Activated CD4-positive, alpha-beta T cell treated with anti-CD3 and anti-CD28 coated beads, Interleukin-2, amount 10 ng/mL, durations not matched to agents 7 days and 5 days (primary cell): ENCODE data around the gene LRTM2. TPM values are rescaled to one million over a fixed set of nuclear protein-coding genes. Genes with fewer than 3 reads are reported as not detected.

Experiments
- CTCF ChIA-PET: fragments of 350-600 bp; sonication (Branson Sonifier 250); formaldehyde crosslinking; loops from one replicate; lab custom pipeline; 2021; ENCODE audit warnings: antibody characterized with exemption; lab: Charles Lee
- POLR2A ChIA-PET: fragments of 350-600 bp; sonication (Branson Sonifier 250); formaldehyde crosslinking; loops from one replicate; lab custom pipeline; 2021; ENCODE audit warnings: antibody characterized with exemption; lab: Charles Lee
- DNase-seq: peaks from one replicate; pipeline ENCODE4 v3.0.0-alpha.2; 2020
- H3K27ac Mint-ChIP-seq: one replicate; pipeline ENCODE4 v1.8.0; 2021; ENCODE audit warnings: mild to moderate bottlenecking, moderate library complexity, mixed read lengths
- H3K27me3 Mint-ChIP-seq: one replicate; pipeline ENCODE4 v1.8.0; 2021; ENCODE audit warnings: mixed read lengths
- H3K36me3 Mint-ChIP-seq: one replicate; pipeline ENCODE4 v1.8.0; 2021; ENCODE audit warnings: low read depth, mixed read lengths
- H3K4me1 Mint-ChIP-seq: one replicate; pipeline ENCODE4 v1.8.0; 2021; ENCODE audit warnings: mixed read lengths
- H3K4me3 Mint-ChIP-seq: one replicate; pipeline ENCODE4 v1.8.0; 2021; ENCODE audit warnings: mild to moderate bottlenecking, moderate library complexity, mixed read lengths
- H3K9me3 Mint-ChIP-seq: one replicate; pipeline ENCODE4 v1.8.0; 2021; ENCODE audit warnings: mixed read lengths
- total RNA-seq, 2 experiments: library from RNA; stranded (reverse); gene quantifications; one replicate each; pipeline ENCODE4 v1.2.3, GENCODE V29; 2021

The LRTM2 gene
- not detected for total RNA-seq

DNA sequence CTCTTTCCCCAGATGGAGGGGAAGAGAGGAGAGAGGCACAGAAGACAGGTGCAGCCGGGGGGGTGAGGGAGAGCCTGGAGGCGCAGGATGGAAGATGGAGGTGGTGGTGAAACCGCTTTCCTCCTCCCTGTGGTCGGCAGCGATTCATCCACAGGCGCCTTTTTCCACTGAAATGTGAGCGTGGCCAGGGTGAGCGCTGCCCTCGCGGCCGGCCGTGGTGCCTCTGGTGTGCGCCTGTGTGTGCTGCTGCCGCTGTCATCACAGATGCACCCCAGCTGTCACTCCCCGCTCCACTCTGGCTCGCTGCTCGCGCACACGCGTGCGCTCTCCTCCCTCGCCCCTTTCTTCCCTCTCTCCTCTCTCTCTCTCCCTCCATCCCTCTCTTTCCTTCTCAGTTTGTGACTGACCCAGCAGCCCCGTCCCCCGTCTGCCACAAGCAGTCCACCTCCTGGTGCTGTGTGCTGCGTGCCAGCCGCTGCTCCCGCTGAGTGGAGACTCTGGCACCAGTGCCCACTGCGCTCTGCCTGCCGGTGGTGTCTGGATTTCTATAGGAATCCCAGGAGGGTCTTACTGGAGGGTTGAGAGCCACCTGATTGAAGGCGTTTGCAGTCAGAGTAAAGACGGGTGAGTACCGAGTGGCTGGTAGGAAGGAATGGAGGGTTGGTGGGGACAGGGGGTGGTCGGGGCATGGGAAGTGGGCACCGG is at the start of gene LRTM2:
Gene LRTM2, plus strand, starts transcription at position 375 of the 705 bp plus-strand sequence. CDS start 7,584 bp downstream, outside the sequence.
- Mint-ChIP-seq H3K27ac (no peak within 1 kb of the TSS), H3K4me3 (no peak within 1 kb of the TSS), H3K27me3 (peaks cover 25% of the 10 kb centered on the region), H3K4me1 (peaks cover 2% of the 10 kb centered on the region), H3K9me3 (no peaks in the 10 kb centered on the region), H3K36me3 (no peaks in the 10 kb centered on the region)
- ChIA-PET CTCF (no interaction called here), POLR2A (no interaction called here)
- DNase-seq, result no peak

- Mint-ChIP-seq H3K4me1 (peaks cover 4% of the 10 kb centered on the region), H3K27ac (no peak overlapping the region), H3K9me3 (no peaks in the 10 kb centered on the region), H3K27me3 (no peaks in the 10 kb centered on the region), H3K4me3 (no peak overlapping the region), H3K36me3 (peaks cover 41% of the 10 kb centered on the region)
- CTCF ChIA-PET, result no interaction called here
- POLR2A ChIA-PET, result no interaction called here
- DNase-seq, result no peak
Measured at GRCh38 chr12:1773937-1774655, 46.3 kb upstream of the LRTM2 start.

DNA sequence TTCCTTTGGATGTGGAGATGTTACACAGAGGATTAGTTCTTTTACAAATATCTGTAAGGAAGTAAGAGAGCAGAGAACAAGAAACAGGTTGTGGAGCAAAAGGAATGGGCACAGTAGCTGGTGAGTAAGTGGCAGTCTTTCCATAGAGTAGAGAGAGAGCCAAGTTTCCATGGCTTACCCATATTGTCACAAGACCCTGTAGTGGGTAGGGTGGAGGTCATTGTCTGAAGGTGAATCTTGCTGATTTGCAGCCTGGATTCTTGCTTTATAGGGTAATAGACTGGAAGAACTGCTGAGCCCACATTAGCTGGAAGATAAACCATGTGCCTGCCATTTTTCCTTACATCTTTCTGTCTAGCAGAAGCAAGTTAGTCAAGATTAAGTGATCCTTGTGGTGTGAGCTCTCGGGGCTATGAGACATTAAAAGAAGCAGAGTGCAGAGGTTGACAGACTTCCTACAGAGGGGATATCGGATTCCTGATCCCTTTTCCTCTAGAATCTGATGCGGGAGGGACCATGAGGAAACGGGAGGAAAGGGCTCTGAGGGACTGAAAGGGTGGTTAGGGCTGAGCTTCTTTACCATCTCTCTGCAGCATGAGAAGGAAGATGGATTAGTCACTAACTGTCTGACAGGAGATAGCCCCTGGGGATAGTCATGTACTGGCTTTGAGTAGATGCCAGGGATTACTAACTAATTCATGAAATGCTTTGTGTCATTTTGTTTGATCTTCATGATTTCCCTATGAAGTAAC is 44.0 kb upstream of the LRTM2 start:
- DNase-seq, result no peak
- ChIA-PET POLR2A (no interaction called here), CTCF (interaction anchor here (0.6 to 0.9 kb wide), 3 partner anchors 15 to 25 kb away, joined by 3 read pairs; no protein-coding TSS in a partner anchor)
- H3K9me3 Mint-ChIP-seq, result no peaks in the 10 kb centered on the region
- H3K27me3 Mint-ChIP-seq, result no peaks in the 10 kb centered on the region
- peaks cover 44% of the 10 kb centered on the region for H3K36me3 Mint-ChIP-seq
- H3K4me1 Mint-ChIP-seq, result peaks cover 8% of the 10 kb centered on the region
- no peak overlapping the region for H3K27ac Mint-ChIP-seq
- no peak overlapping the region for H3K4me3 Mint-ChIP-seq

DNA sequence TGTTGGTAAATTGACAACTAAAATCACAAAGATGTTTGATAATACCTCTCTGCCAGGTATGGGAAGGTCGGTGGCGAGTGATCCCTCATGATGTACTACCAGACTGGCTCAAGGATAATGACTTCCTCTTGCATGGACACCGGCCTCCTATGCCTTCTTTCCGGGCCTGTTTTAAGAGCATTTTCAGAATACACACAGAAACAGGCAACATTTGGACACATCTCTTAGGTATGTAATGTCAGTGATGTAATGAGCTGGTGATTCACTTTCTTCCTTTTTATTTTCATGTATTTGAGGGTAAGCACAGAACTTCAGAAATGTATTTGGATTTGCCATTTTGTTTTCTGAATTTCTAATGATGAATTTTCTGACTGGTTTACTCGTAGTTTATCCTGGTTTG is 42.6 kb upstream of the LRTM2 start:
- DNase-seq, result no peak
- Mint-ChIP-seq H3K36me3 (peaks cover 40% of the 10 kb centered on the region), H3K4me1 (peaks cover 8% of the 10 kb centered on the region), H3K27ac (no peak overlapping the region), H3K4me3 (no peak overlapping the region), H3K27me3 (no peaks in the 10 kb centered on the region), H3K9me3 (no peaks in the 10 kb centered on the region)
- ChIA-PET CTCF (interaction anchor here (0.6 kb wide), 1 partner anchor 108 kb away, joined by 3 read pairs; no protein-coding TSS in a partner anchor), POLR2A (no interaction called here)

DNA sequence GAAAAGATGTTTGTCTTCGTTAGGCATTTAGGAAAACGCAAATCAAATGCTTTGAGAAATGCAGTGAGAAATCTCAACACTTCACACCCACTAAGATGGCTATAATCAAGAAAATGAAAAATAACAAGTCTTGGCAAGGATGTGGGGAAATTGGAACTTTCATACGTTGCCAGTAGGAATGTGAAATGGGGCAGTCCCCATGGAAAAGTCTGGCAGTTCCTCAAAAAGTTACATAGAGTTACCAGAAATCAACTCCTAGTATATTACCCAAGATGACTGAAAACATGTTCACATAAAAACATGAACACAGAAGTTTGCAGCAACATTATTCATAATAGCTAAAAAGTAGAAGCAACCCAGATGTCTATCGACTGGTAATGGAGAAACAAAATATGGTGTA is 41.5 kb upstream of the LRTM2 start:
- CTCF ChIA-PET, result no interaction called here
- Mint-ChIP-seq H3K4me3 (no peak overlapping the region), H3K9me3 (no peaks in the 10 kb centered on the region), H3K36me3 (peaks cover 36% of the 10 kb centered on the region), H3K27me3 (no peaks in the 10 kb centered on the region), H3K27ac (no peak overlapping the region), H3K4me1 (peaks cover 8% of the 10 kb centered on the region)
- POLR2A ChIA-PET, result no interaction called here
- no peak for DNase-seq

- no peaks in the 10 kb centered on the region for H3K27me3 Mint-ChIP-seq
- peaks cover 8% of the 10 kb centered on the region for H3K4me1 Mint-ChIP-seq
Measured at GRCh38 chr12:1779783-1780182, 40.6 kb upstream of the LRTM2 start.

GRCh38 chr12:1781772-1782171 is 38.6 kb upstream of the LRTM2 start:
- H3K36me3 Mint-ChIP-seq, result peaks cover 29% of the 10 kb centered on the region
- no peaks in the 10 kb centered on the region for H3K9me3 Mint-ChIP-seq
- POLR2A ChIA-PET, result no interaction called here

More at GRCh38 chr12:1779783-1780182, 40.6 kb upstream of the LRTM2 start:
- CTCF ChIA-PET, result no interaction called here
- POLR2A ChIA-PET, result no interaction called here
- no peak for DNase-seq
- Mint-ChIP-seq H3K36me3 (peaks cover 35% of the 10 kb centered on the region), H3K27ac (no peak overlapping the region), H3K9me3 (no peaks in the 10 kb centered on the region), H3K4me3 (no peak overlapping the region)

GRCh38 chr12:1782215-1782614 is 38.1 kb upstream of the LRTM2 start:
- Mint-ChIP-seq H3K27me3 (no peaks in the 10 kb centered on the region), H3K27ac (no peak overlapping the region), H3K36me3 (peaks cover 29% of the 10 kb centered on the region), H3K9me3 (no peaks in the 10 kb centered on the region), H3K4me3 (no peak overlapping the region), H3K4me1 (peaks cover 4% of the 10 kb centered on the region)
- POLR2A ChIA-PET, result no interaction called here
- no peak for DNase-seq
- CTCF ChIA-PET, result interaction anchor here (1.2 to 2.0 kb wide), 2 partner anchors 14 to 147 kb away, joined by 3 to 8 read pairs; no protein-coding TSS in a partner anchor

More at GRCh38 chr12:1781772-1782171, 38.6 kb upstream of the LRTM2 start:
- no peak for DNase-seq
- no peak overlapping the region for H3K4me3 Mint-ChIP-seq
- no peak overlapping the region for H3K27ac Mint-ChIP-seq
- no peaks in the 10 kb centered on the region for H3K27me3 Mint-ChIP-seq
- H3K4me1 Mint-ChIP-seq, result peaks cover 4% of the 10 kb centered on the region
- CTCF ChIA-PET, result interaction anchor here (2.0 kb wide), 1 partner anchor 147 kb away, joined by 8 read pairs; no protein-coding TSS in a partner anchor

DNA sequence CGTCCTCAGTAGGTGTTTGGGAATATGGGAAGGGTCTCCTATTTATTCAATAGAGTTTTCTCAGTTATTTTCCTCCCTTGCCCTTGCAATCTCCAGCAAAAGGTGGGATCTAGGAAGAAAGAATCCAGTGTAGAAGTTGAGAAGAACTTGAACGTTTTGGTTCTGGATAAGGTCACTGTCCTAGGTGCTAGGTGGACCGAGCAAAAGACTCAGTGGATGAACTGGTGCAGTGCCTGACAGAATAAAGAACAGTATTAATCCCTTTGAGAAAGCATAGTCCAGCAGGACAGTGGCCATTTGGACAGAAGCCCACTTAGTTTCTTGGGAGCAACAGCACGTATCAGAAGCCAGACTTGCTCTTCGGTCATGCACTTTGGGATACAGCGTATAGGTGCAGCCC is 32.7 kb upstream of the LRTM2 start:
- H3K4me1 Mint-ChIP-seq, result peaks cover 21% of the 10 kb centered on the region
- no peaks in the 10 kb centered on the region for H3K27me3 Mint-ChIP-seq
- ChIA-PET CTCF (no interaction called here), POLR2A (no interaction called here)
- no peak for DNase-seq
- H3K4me3 Mint-ChIP-seq, result no peak overlapping the region
- peaks cover 11% of the 10 kb centered on the region for H3K36me3 Mint-ChIP-seq
- H3K27ac Mint-ChIP-seq, result peak overlapping the region; percentile 31
- no peaks in the 10 kb centered on the region for H3K9me3 Mint-ChIP-seq

DNA sequence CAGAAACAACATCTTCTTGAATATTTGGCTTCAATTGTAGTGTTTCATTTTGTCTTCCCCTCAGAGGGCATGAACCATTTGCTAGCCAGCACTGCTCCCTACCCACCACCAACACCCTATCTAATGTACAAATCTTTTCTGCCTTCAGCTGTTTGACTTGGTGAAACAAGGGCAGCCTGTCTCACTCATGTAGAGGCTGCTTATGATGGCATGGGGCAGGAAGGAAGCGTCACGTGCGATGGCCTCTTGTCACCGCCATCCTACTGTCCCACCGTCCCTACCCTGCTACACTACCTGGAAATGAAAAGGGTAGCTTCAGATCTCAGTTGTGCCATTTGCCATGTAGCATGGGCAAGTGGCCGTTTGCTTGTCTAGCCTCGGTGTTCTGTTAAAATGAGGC is 29.9 kb upstream of the LRTM2 start:
- ChIA-PET POLR2A (interaction anchor here (0.5 to 1.5 kb wide), 2 partner anchors 138 to 210 kb away, joined by 4 to 8 read pairs; no protein-coding TSS in a partner anchor), CTCF (interaction anchor here (0.7 to 7.9 kb wide), 15 partner anchors 10 to 160 kb away, joined by 3 to 66 read pairs (median 6); no protein-coding TSS in a partner anchor)
- no peak overlapping the region for H3K27ac Mint-ChIP-seq
- no peaks in the 10 kb centered on the region for H3K9me3 Mint-ChIP-seq
- H3K4me1 Mint-ChIP-seq, result peaks cover 24% of the 10 kb centered on the region
- H3K36me3 Mint-ChIP-seq, result peaks cover 5% of the 10 kb centered on the region
- H3K4me3 Mint-ChIP-seq, result no peak overlapping the region
- no peak for DNase-seq
- H3K27me3 Mint-ChIP-seq, result no peaks in the 10 kb centered on the region

GRCh38 chr12:1791104-1791841 is 29.1 kb upstream of the LRTM2 start:
- peak; percentile 77 for DNase-seq
- H3K9me3 Mint-ChIP-seq, result no peaks in the 10 kb centered on the region
- ChIA-PET CTCF (interaction anchor here (0.7 to 7.9 kb wide), 19 partner anchors 9 to 243 kb away, joined by 3 to 66 read pairs (median 4); no protein-coding TSS in a partner anchor), POLR2A (interaction anchor here (0.7 to 1.5 kb wide), 2 partner anchors 138 to 534 kb away, joined by 4 to 8 read pairs; no protein-coding TSS in a partner anchor)
- H3K4me1 Mint-ChIP-seq, result peaks cover 29% of the 10 kb centered on the region
- H3K36me3 Mint-ChIP-seq, result peaks cover 1% of the 10 kb centered on the region
- no peaks in the 10 kb centered on the region for H3K27me3 Mint-ChIP-seq
- H3K27ac Mint-ChIP-seq, result peak overlapping the region; percentile 39
- H3K4me3 Mint-ChIP-seq, result no peak overlapping the region

GRCh38 chr12:1792406-1792805 is 28.0 kb upstream of the LRTM2 start:
- H3K27me3 Mint-ChIP-seq, result no peaks in the 10 kb centered on the region
- no peak overlapping the region for H3K27ac Mint-ChIP-seq
- no peaks in the 10 kb centered on the region for H3K9me3 Mint-ChIP-seq
- ChIA-PET POLR2A (no interaction called here), CTCF (interaction anchor here (0.6 to 7.9 kb wide), 4 partner anchors 75 to 158 kb away, joined by 4 to 66 read pairs (median 33); no protein-coding TSS in a partner anchor)
- H3K4me3 Mint-ChIP-seq, result no peak overlapping the region
- H3K36me3 Mint-ChIP-seq, result peaks cover under 1% of the 10 kb centered on the region
- H3K4me1 Mint-ChIP-seq, result peaks cover 31% of the 10 kb centered on the region
- DNase-seq, result no peak
